B cell (primary cell): ENCODE measurements around the gene HHATL. TPM values are rescaled to one million over a fixed set of nuclear protein-coding genes. Genes with fewer than 3 reads are reported as not detected.

Experiments used
- ATAC-seq: fragments of 200-7000 bp; cut with Tn5 transposase; one replicate; pipeline ENCODE4 v1.10.0; 2021; ENCODE audit warnings: low read depth, mild to moderate bottlenecking, moderate number of reproducible peaks, moderate library complexity
- CTCF ChIA-PET: fragments of 350-600 bp; sonication (Branson Sonifier 250); formaldehyde crosslinking; loops from one replicate; lab custom pipeline; 2021; ENCODE audit warnings: antibody characterized with exemption, inconsistent platforms; lab: Charles Lee
- POLR2A ChIA-PET: fragments of 350-600 bp; sonication (Branson Sonifier 250); formaldehyde crosslinking; loops from one replicate; lab custom pipeline; 2021; ENCODE audit warnings: antibody characterized with exemption; lab: Charles Lee
- DNase-seq: peaks from one replicate; pipeline ENCODE4 v3.0.0; 2013
- H2AFZ ChIP-seq: 2 replicates; pipeline ENCODE4 v1.6.1; 2012; ENCODE audit warnings: mild to moderate bottlenecking, low read depth, low read length; ENCODE audit not compliant: insufficient read depth, poor library complexity, severe bottlenecking
- H3K27ac ChIP-seq, 2 donors: 1 replicate in 1 of 2; 2 replicates in 1 of 2; pipeline ENCODE4 v1.5.1; 2012 to 2013; ENCODE audit warnings: low read length in 2 of 2, mild to moderate bottlenecking in 2 of 2, moderate library complexity in 1 of 2
- H3K27me3 ChIP-seq, 4 experiments: fragments of 200-600 bp in 1 of 4; sonication (generic) in 1 of 4; replicated peaks in 1 of 4; 1 replicate in 2 of 4; 2 replicates in 2 of 4; pipeline versions ENCODE4 v1.6.1 to v1.7.0; 2013 to 2016; ENCODE audit warnings: low read length in 3 of 4, mild to moderate bottlenecking in 2 of 4, mixed read lengths in 1 of 4, moderate library complexity in 1 of 4; ENCODE audit not compliant: insufficient read depth in 4 of 4, control insufficient read depth in 3 of 4; ENCODE audit errors: control extremely low read depth in 1 of 4
- H3K36me3 ChIP-seq, 2 experiments: replicated peaks in 1 of 2; 1 replicate in 1 of 2; 2 replicates in 1 of 2; pipeline versions ENCODE4 v1.6.1 to v1.7.1; 2013; ENCODE audit warnings: low read length in 1 of 2; ENCODE audit not compliant: insufficient read depth in 2 of 2, control insufficient read depth in 1 of 2; ENCODE audit errors: control extremely low read depth in 1 of 2, extremely low read depth in 1 of 2
- H3K4me1 ChIP-seq, 2 donors: fragments of 200-600 bp in 1 of 2; sonication (generic) in 1 of 2; 1 replicate in 1 of 2; 2 replicates in 1 of 2; pipeline versions ENCODE4 v1.5.1 to v1.6.1; 2013 to 2017; ENCODE audit warnings: low read length in 2 of 2; ENCODE audit not compliant: control insufficient read depth in 2 of 2, insufficient read depth in 2 of 2
- H3K4me2 ChIP-seq: replicated peaks from 2 replicates; pipeline ENCODE3; 2012; ENCODE audit warnings: mild to moderate bottlenecking, low read depth, low read length; ENCODE audit not compliant: poor library complexity, severe bottlenecking
- H3K4me3 ChIP-seq, 5 experiments: fragments of 200-600 bp in 1 of 5; sonication (generic) in 1 of 5; 1 replicate in 3 of 5; 2 replicates in 2 of 5; pipeline versions ENCODE4 v1.5.1 to v1.7.0; 2011 to 2016; ENCODE audit warnings: low read length in 4 of 5, mild to moderate bottlenecking in 4 of 5, low read depth in 2 of 5, control low read depth in 1 of 5, moderate library complexity in 1 of 5; ENCODE audit not compliant: insufficient read depth in 1 of 5; ENCODE audit errors: control extremely low read depth in 1 of 5, extremely low read depth in 1 of 5
- H3K79me2 ChIP-seq: fragments of 200-600 bp; sonication (generic); one replicate; pipeline ENCODE4 v1.6.0; 2016; ENCODE audit warnings: low read length; ENCODE audit not compliant: control insufficient read depth, insufficient read depth
- H3K9ac ChIP-seq: fragments of 200-600 bp; sonication (generic); 2 replicates; pipeline ENCODE4 v1.6.1; 2017; ENCODE audit warnings: mild to moderate bottlenecking, low read length, moderate library complexity
- H3K9me3 ChIP-seq, 3 donors: one replicate each; pipeline versions ENCODE4 v1.6.1 to v1.7.1; 2013; ENCODE audit warnings: low read length in 2 of 3; ENCODE audit not compliant: control insufficient read depth in 2 of 3, insufficient read depth in 1 of 3; ENCODE audit errors: control extremely low read depth in 1 of 3
- H4K20me1 ChIP-seq: 2 replicates; pipeline ENCODE4 v1.6.0; 2012; ENCODE audit warnings: mild to moderate bottlenecking, low read length; ENCODE audit not compliant: insufficient read depth, control insufficient read depth, poor library complexity, severe bottlenecking
- H3K27ac Mint-ChIP-seq: one replicate; pipeline ENCODE4 v1.8.0; 2021; ENCODE audit warnings: mixed read lengths
- H3K27me3 Mint-ChIP-seq: one replicate; pipeline ENCODE4 v1.8.0; 2021; ENCODE audit warnings: mixed read lengths
- H3K4me1 Mint-ChIP-seq: one replicate; pipeline ENCODE4 v1.8.0; 2021; ENCODE audit warnings: mixed read lengths
- H3K4me3 Mint-ChIP-seq: one replicate; pipeline ENCODE4 v1.8.0; 2021; ENCODE audit warnings: mixed read lengths
- H3K9me3 Mint-ChIP-seq: one replicate; pipeline ENCODE4 v1.8.0; 2022; ENCODE audit warnings: mixed read lengths; ENCODE audit not compliant: insufficient read depth
- CTCF ChIP-seq: fragments of 200-600 bp; IDR thresholded peaks from one replicate; pipeline ENCODE4 v1.8.0; 2022; ENCODE audit warnings: antibody characterized with exemption, mild to moderate bottlenecking
- EZH2 ChIP-seq: IDR thresholded peaks from 2 replicates; pipeline ENCODE4 v1.6.1; 2012; ENCODE audit warnings: borderline replicate concordance, low read depth, mild to moderate bottlenecking, moderate library complexity, low read length; ENCODE audit not compliant: insufficient read depth, poor library complexity, severe bottlenecking
- WGBS: methylation state at CpG from one replicate; pipeline ENCODE4 v1.1.5; 2013; ENCODE audit warnings: missing lambda C conversion rate; ENCODE audit not compliant: insufficient coverage; 5-methylcytosine and 5-hydroxymethylcytosine counted together
- intact Hi-C: fragments of 100-400 bp; cut with micrococcal nuclease; formaldehyde crosslinking; loops from one replicate; pipeline ENCODE4 v1.10.0; 2022
- polyA plus RNA-seq: library from polyadenylated mRNA; depleted of rRNA; stranded (reverse); fragments of >200 nt; gene quantifications from 2 replicates; pipeline ENCODE4 v1.2.3, GENCODE V29; 2012
- total RNA-seq, 2 donors: library from RNA; stranded (reverse); fragments of 120-200 nt in 1 of 2; gene quantifications; 1 replicate in 1 of 2; 2 replicates in 1 of 2; pipeline versions ENCODE4 v1.2.3 to v1.2.4, GENCODE V29; 2013 to 2022

The HHATL gene
- total and polyA plus RNA-seq, 2 donors (not counting 1 experiment from before 2014, with no cell fraction given) = not detected

GRCh38 chr3:42750834-42751233 lies 48.2 kb upstream of the HHATL start:
- Histone ChIP-seq H3K4me3 (no peak overlapping the region), H3K27ac (no peak overlapping the region), H4K20me1 (no peaks in the 10 kb centered on the region), H3K36me3 (no peaks in the 10 kb centered on the region), H3K9ac (no peak overlapping the region), H3K4me2 (no peak overlapping the region), H3K79me2 (no peaks in the 10 kb centered on the region), H3K9me3 (no peaks in the 10 kb centered on the region), H3K4me1 (peaks cover 0 to 3% of the 10 kb centered on the region in 2 donors), H2AFZ (no peak overlapping the region), H3K27me3 (no peaks in the 10 kb centered on the region)
- TF ChIP-seq EZH2 (no peak), CTCF (no peak)
- WGBS = 98% methylated on average over 6 of the region's 7 CpGs
- no peaks in the 10 kb centered on the region for H3K27me3 Mint-ChIP-seq
- H3K4me1 Mint-ChIP-seq = peaks cover 9% of the 10 kb centered on the region
- ATAC-seq (no peak), DNase-seq (no peak)
- intact Hi-C loops = no loop called here
- ChIA-PET CTCF (interaction anchor here (1.0 to 1.2 kb wide), 2 partner anchors 8 to 169 kb away, joined by 3 to 4 read pairs; partner anchors contain the start of gene SEC22C), POLR2A (no interaction called here)
- no peak overlapping the region for H3K4me3 Mint-ChIP-seq
- H3K27ac Mint-ChIP-seq = no peak overlapping the region
- H3K9me3 Mint-ChIP-seq = no peaks in the 10 kb centered on the region

GRCh38 chr3:42749753-42750231 lies 47.2 kb upstream of the HHATL start:
- POLR2A ChIA-PET = no interaction called here
- TF ChIP-seq CTCF = peak; percentile 14
- no peak for TF ChIP-seq EZH2
- no peaks in the 10 kb centered on the region for H4K20me1 ChIP-seq
- H3K27me3 ChIP-seq = no peaks in the 10 kb centered on the region
- CTCF ChIA-PET = interaction anchor here (0.8 to 1.2 kb wide), 3 partner anchors 9 to 200 kb away, joined by 3 to 4 read pairs (median 3); partner anchors contain the start of gene SEC22C
- no peaks in the 10 kb centered on the region for H3K27me3 Mint-ChIP-seq
- H3K9me3 Mint-ChIP-seq = no peaks in the 10 kb centered on the region
- no peaks in the 10 kb centered on the region for H3K9me3 ChIP-seq
- intact Hi-C loops = no loop called here
- ATAC-seq = peak; percentile 10
- H3K27ac ChIP-seq = no peak overlapping the region
- no peak overlapping the region for H3K4me2 ChIP-seq
- 61% methylated on average over 8 of the region's 10 CpGs for WGBS
- H2AFZ ChIP-seq = no peak overlapping the region
- H3K36me3 ChIP-seq = no peaks in the 10 kb centered on the region
- peaks cover 0 to 3% of the 10 kb centered on the region in 2 donors for H3K4me1 ChIP-seq
- H3K9ac ChIP-seq = no peak overlapping the region
- peaks cover 9% of the 10 kb centered on the region for H3K4me1 Mint-ChIP-seq
- H3K79me2 ChIP-seq = no peaks in the 10 kb centered on the region
- DNase-seq = peak; percentile 20
- H3K4me3 ChIP-seq = no peak overlapping the region
- no peak overlapping the region for H3K27ac Mint-ChIP-seq
- no peak overlapping the region for H3K4me3 Mint-ChIP-seq
